Measurements from ENCODE around the gene GNAQ. TPM values are rescaled to one million over a fixed set of nuclear protein-coding genes. Genes with fewer than 3 reads are reported as not detected.
"Not testable (repeated sequence)": the region's sequence is repeated elsewhere in the genome, so short reads cannot be mapped to it uniquely, and the experiment has no call there.

Gene GNAQ
- total RNA-seq, 2 donors from 2014 or later: 12.8 to 18.5 TPM

DNA sequence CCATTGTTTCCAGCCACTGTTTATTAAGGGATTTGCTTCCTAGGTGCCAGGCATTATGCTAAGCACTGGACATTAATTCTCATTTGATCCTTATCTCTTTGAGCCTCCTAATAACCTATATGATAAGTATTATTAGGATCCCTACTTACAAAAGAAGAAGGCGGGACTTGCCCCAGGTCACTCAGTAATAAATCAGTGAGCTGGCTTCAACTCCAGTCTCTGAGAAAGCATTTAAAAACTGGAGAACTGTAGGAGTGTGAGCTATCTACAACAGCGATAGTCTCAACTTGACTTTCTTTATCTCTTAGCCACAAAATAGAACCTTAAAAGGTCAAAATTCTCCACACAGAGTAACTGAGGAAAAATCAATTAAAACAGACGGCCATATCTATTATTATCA, 155.0 kb downstream of the GNAQ start:
- no peaks in the 10 kb centered on the region for H3K36me3 Mint-ChIP-seq (ENCODE audit: low read depth)
- no peaks in the 10 kb centered on the region for H3K4me1 Mint-ChIP-seq
- H3K4me3 Mint-ChIP-seq: no peak overlapping the region
- no peaks in the 10 kb centered on the region for H3K9me3 Mint-ChIP-seq
- no peaks in the 10 kb centered on the region for H3K27me3 Mint-ChIP-seq
- ATAC-seq (replicated peaks): no peak
- no peak overlapping the region for H3K27ac Mint-ChIP-seq

DNA sequence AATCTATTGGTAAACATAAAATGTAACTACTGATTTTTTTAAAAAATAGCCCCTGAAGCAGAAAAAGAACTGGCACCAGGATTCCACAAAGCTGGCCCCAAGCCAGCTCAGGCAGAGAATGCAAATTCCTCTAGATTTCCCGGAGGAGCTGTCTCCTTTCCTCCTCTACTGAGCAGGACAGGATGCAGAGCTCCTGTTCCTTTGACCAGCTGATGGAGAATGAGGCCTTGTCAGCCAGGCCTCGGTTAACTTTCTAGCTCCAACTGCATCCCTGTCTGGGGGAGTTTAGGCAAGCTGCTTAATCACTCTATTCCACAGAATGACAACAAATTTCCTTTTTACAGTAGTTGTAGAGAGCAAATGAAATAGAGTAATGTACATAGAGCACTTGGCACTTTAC, 155.5 kb downstream of the GNAQ start:
- no peak for ATAC-seq (replicated peaks)
- Mint-ChIP-seq H3K4me1 (no peaks in the 10 kb centered on the region), H3K4me3 (no peak overlapping the region), H3K9me3 (no peaks in the 10 kb centered on the region), H3K36me3 (ENCODE audit: low read depth) (no peaks in the 10 kb centered on the region), H3K27me3 (no peaks in the 10 kb centered on the region), H3K27ac (no peak overlapping the region)

- no peak for ATAC-seq (replicated peaks)
- H3K36me3 Mint-ChIP-seq (ENCODE audit: low read depth): no peaks in the 10 kb centered on the region
- H3K4me1 Mint-ChIP-seq: no peaks in the 10 kb centered on the region
- no peak overlapping the region for H3K27ac Mint-ChIP-seq
- H3K27me3 Mint-ChIP-seq: no peaks in the 10 kb centered on the region
- H3K9me3 Mint-ChIP-seq: no peaks in the 10 kb centered on the region
- no peak overlapping the region for H3K4me3 Mint-ChIP-seq
These were observed 158.7 kb downstream of the GNAQ start for GRCh38 chr9:77872863-77873262.

- Mint-ChIP-seq H3K4me1 (no peaks in the 10 kb centered on the region), H3K36me3 (ENCODE audit: low read depth) (no peaks in the 10 kb centered on the region), H3K27me3 (no peaks in the 10 kb centered on the region), H3K27ac (no peak overlapping the region), H3K4me3 (no peak overlapping the region), H3K9me3 (no peaks in the 10 kb centered on the region)
- ATAC-seq (replicated peaks): no peak
These were observed 159.4 kb downstream of the GNAQ start for GRCh38 chr9:77872177-77872576.

DNA sequence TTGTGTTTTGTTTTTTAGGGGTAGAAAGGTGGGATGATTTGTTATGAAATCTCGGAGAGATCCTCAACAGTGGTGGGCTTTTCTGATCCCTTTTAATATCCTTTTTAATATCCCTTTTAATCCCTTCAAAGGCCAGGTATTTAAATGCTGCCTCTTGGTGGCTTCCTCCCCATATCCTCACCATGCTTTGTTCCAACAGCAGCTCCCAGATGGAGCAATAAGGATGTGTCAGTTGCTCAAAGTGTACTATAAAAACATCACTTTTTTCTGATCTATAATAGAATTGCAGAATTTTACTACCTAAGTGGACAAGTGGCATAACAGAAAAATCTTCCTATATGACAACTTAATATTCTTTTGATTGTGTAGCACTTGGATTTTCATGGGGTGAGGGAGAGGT, 160.1 kb downstream of the GNAQ start:
- Mint-ChIP-seq H3K9me3 (no peaks in the 10 kb centered on the region), H3K36me3 (ENCODE audit: low read depth) (no peaks in the 10 kb centered on the region), H3K4me3 (no peak overlapping the region), H3K4me1 (no peaks in the 10 kb centered on the region), H3K27me3 (no peaks in the 10 kb centered on the region), H3K27ac (no peak overlapping the region)
- ATAC-seq (replicated peaks): no peak

- Mint-ChIP-seq H3K27me3 (no peaks in the 10 kb centered on the region), H3K36me3 (ENCODE audit: low read depth) (peaks cover 34% of the 10 kb centered on the region), H3K27ac (no peak overlapping the region), H3K4me3 (no peak overlapping the region), H3K4me1 (peaks cover 14% of the 10 kb centered on the region), H3K9me3 (peaks cover 15% of the 10 kb centered on the region)
- ATAC-seq (replicated peaks): no peak
These were observed 164.7 kb downstream of the GNAQ start for GRCh38 chr9:77866878-77867277.

GRCh38 chr9:77865385-77866047, 166.1 kb downstream of the GNAQ start:
- Mint-ChIP-seq H3K36me3 (ENCODE audit: low read depth) (peaks cover 43% of the 10 kb centered on the region), H3K9me3 (peaks cover 15% of the 10 kb centered on the region), H3K4me1 (peaks cover 14% of the 10 kb centered on the region), H3K27me3 (no peaks in the 10 kb centered on the region), H3K27ac (no peak overlapping the region), H3K4me3 (no peak overlapping the region)
- no peak for ATAC-seq (replicated peaks)

DNA sequence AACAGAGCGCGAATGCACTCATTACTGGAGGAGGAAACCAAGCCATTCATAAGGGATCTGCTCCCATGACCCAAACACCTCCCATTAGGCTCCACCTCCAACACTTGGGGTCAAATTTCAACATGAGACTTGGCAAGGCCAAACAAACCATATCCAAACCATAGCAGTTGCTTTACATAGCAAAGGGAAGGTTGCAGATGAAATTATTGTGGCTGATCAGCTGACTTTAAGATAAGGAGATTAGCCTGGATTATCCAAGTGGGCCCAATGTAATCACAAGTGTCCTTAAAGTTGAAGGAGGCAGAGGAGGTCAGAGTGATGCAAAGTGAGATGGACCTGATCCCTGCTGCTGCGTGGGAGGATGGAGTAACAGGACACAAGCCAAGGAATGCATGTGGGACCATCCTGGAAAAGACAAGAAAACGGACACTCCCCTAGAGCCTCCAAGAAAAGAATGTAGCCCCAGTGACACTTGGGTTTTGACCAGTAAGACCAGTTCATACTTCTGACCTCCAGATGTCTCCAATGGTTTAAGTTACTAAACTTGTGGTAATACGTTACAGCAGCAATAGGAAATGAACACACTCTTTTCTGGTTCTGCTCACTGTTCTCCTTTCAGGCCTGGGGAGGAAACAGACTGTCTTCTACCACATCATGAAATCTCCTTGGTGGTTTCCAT, 167.3 kb downstream of the GNAQ start:
- ATAC-seq (replicated peaks): no peak
- Mint-ChIP-seq H3K4me1 (peaks cover 14% of the 10 kb centered on the region), H3K27me3 (no peaks in the 10 kb centered on the region), H3K27ac (no peak overlapping the region), H3K36me3 (ENCODE audit: low read depth) (peaks cover 43% of the 10 kb centered on the region), H3K9me3 (peaks cover 15% of the 10 kb centered on the region), H3K4me3 (no peak overlapping the region)

- H3K27ac Mint-ChIP-seq; ATAC-seq (replicated peaks); H3K27me3 Mint-ChIP-seq; H3K4me3 Mint-ChIP-seq: not testable (repeated sequence)
- peaks cover 45% of the 10 kb centered on the region for H3K36me3 Mint-ChIP-seq (ENCODE audit: low read depth)
- H3K9me3 Mint-ChIP-seq: peaks cover 15% of the 10 kb centered on the region
- peaks cover 18% of the 10 kb centered on the region for H3K4me1 Mint-ChIP-seq
These were observed 168.0 kb downstream of the GNAQ start for GRCh38 chr9:77863638-77864037.

GRCh38 chr9:77860953-77861352, 170.7 kb downstream of the GNAQ start:
- not testable (repeated sequence) for H3K4me3 Mint-ChIP-seq; H3K27me3 Mint-ChIP-seq; H3K27ac Mint-ChIP-seq; ATAC-seq (replicated peaks)
- peaks cover 25% of the 10 kb centered on the region for H3K4me1 Mint-ChIP-seq
- H3K9me3 Mint-ChIP-seq: peaks cover 15% of the 10 kb centered on the region
- peaks cover 47% of the 10 kb centered on the region for H3K36me3 Mint-ChIP-seq (ENCODE audit: low read depth)

DNA sequence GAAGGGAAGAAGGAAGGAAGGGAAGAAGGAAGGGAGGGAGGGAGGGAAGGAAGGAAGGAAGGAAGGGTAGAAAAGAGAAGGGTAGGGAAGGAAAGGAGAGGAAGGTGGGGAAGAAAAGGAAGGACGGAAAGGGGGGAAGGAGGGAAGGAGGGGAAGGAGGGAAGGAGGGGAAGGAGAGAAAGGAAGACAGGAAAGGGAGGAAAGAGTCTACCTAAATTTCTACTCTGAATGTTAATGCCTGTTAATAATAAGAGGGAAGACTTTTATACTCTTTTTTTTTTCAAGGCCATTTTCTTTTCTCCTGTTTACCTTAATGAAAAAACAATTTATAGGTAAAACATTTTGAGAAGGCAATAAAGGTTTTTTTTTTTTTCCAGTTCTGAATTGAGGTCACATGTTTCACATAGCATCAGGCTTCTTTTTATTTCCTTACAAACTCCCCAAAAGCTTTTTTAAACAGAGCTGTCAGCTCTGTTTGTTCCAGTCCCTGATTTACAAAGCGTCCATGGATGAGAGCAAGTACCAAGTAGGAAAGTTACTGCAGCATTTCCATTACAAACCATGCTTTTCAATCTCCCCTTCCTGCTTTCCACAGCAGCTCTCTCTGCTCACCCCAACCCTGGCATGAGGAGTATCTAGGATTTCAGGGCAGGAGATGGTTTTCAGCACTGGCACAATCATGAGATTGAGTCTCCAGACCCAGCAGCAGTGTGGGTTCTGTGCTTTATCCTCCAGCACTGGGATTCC, 173.9 kb downstream of the GNAQ start:
- no peak for ATAC-seq (replicated peaks)
- Mint-ChIP-seq H3K27me3 (no peaks in the 10 kb centered on the region), H3K4me1 (peaks cover 17% of the 10 kb centered on the region), H3K4me3 (no peak overlapping the region), H3K36me3 (ENCODE audit: low read depth) (peaks cover 17% of the 10 kb centered on the region), H3K27ac (no peak overlapping the region), H3K9me3 (no peaks in the 10 kb centered on the region)

GRCh38 chr9:77856615-77857014, 175.0 kb downstream of the GNAQ start:
- no peak overlapping the region for H3K4me3 Mint-ChIP-seq
- H3K36me3 Mint-ChIP-seq (ENCODE audit: low read depth): peaks cover 16% of the 10 kb centered on the region
- no peaks in the 10 kb centered on the region for H3K27me3 Mint-ChIP-seq
- H3K27ac Mint-ChIP-seq: no peak overlapping the region
- no peak for ATAC-seq (replicated peaks)
- H3K9me3 Mint-ChIP-seq: no peaks in the 10 kb centered on the region
- peaks cover 17% of the 10 kb centered on the region for H3K4me1 Mint-ChIP-seq

GRCh38 chr9:77854916-77855311, 176.7 kb downstream of the GNAQ start:
- H3K27ac Mint-ChIP-seq: no peak overlapping the region
- ATAC-seq (replicated peaks): no peak
- peaks cover 17% of the 10 kb centered on the region for H3K4me1 Mint-ChIP-seq
- H3K36me3 Mint-ChIP-seq (ENCODE audit: low read depth): peaks cover 6% of the 10 kb centered on the region
- H3K4me3 Mint-ChIP-seq: no peak overlapping the region
- H3K27me3 Mint-ChIP-seq: no peaks in the 10 kb centered on the region
- H3K9me3 Mint-ChIP-seq: no peaks in the 10 kb centered on the region

- Mint-ChIP-seq H3K27me3 (no peaks in the 10 kb centered on the region), H3K4me3 (no peak overlapping the region), H3K4me1 (peaks cover 17% of the 10 kb centered on the region), H3K27ac (no peak overlapping the region), H3K36me3 (ENCODE audit: low read depth) (peaks cover 6% of the 10 kb centered on the region), H3K9me3 (no peaks in the 10 kb centered on the region)
- ATAC-seq (replicated peaks): no peak
These were observed 177.2 kb downstream of the GNAQ start for GRCh38 chr9:77854258-77854915.
